Activated effector memory CD4-positive, alpha-beta T cell treated with Interleukin-2 at 50 U/mL for 16 hours (primary cell): ENCODE data around the gene CIB2.
A peak's percentile ranks its signal among the peaks of the same experiment; 100 is the strongest.

Experiments used
- DNase-seq: peaks from one replicate; pipeline ENCODE4 v3.0.0-alpha.2; 2020

The CIB2 gene

DNA sequence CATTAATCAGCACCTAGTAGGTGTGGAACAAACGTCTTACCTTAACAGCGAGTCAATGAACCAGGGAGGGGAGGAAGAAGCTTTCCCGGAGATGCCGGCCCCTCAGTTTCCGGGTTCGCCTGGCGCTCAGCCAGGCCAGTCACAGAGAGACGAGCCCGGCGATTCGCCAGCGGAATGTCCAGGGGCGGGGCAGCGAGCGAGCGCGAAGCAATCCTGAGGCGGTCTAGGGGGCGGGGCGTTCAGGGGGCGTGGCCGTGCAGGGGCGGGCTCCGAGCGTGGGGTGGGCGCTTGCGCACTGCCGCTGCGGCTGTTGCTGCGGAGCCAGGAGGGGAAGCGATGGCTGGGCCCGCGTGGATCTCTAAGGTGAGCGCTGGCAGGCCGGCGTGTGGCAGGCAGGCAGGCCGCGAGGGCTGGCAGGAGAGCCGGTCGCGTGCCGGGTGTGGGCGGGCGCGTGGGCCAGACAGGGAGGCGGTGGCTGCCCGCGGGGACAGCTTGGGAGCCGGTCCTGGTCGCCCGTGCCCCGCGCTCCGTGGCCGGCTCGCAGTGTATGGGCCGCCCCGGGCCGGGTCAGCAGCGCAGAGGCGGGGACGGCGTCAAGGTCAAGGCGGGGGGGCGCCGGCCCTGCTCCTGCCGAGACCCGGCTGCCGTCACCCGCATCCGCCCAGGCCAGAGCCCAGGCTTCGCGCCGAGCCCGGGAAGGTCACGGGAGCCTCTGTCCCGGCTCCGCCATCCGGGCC, 18.0 kb upstream of the CIB2 start, which contains the start of gene IDH3A:
TSS of gene IDH3A (plus strand) at position 295 of the 737 bp plus-strand sequence. CDS start at position 337, 42 bp downstream.
- DNase-seq = peak; percentile 99

DNA sequence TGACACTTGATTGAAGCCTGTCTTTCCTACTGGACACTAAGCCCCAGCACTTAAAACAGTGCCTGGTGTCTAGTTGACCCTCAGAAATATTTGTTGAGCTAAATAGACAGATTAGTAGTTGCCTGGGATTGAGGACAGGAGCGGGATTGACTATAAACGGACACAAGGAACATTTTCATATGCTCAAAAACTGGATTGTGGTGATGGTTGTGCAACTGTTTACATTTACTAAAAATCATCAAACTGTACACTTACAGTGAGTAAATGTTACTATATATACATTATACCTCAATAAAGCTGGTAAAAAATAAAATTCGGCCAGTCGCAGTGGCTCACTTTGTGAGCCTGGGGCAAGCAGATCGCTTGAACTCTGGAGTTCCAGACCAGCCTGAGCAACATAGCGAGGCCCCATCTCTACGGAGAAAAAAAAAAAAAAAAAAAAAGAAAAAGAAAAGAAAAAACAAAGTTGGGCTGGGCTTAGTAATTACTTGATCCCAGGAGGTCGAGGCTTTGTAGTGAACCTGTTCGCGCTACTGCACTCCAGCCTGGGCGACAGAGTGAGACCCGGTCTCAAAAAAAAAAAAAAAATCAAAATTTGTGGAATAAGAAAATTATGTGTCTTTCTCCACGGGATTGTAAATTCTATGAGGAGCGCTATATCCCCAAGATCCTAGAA, 17.3 kb upstream of the CIB2 start:
- no peak for DNase-seq

DNA sequence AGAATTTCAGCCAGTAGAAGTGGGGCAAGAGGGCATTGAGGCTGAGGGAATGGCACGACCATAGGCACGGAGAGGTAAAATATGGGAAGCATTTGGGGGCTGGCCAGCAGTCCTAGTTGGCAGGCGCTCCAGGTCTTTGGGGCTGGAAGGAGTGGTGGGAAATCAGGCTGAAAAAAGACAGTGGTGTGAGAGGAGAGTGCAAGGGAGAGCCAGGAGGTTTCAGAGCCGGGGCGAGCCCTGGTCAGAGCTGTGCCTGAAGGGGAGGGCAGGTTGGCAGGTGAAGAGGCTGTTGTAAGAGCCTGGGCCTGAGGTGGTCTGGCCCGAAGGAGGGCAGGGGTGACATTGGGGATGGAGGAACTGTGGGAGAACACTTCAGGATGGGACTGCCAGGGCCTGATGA, 16.3 kb upstream of the CIB2 start:
- no peak for DNase-seq

DNA sequence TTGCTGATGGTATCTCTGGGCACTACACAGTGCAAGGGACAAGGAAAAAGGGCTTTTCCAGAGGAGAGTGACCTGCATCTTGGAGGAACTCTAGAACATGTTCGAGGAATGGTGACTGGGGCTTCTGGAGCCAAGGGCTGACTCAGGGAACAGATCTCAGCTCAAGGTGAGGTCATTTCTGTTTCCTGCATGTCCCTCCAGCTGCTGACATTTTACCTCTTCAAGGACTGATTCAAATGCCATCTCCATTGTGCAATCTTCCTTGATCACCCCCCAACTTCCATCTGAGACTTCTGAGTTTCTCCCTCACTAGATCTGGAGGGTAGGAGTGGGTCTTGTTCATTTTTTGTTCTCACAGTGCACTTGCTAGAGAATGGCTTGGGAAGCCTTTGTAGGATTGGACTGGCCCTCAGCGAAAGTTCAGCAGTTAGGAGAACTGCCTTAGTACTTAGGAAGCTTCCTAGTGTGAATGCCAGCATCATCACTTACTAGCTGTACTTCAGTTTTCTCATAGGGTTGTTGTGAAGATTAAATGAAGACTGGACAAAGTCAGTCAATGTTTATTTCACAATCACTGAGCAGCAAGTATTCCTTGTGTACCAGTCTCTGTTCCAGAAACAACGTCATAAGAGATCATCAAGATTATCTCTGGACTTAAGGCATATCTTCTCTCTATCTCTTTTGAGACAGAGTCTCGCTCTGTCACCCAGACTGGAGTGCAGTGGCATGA, 15.3 kb upstream of the CIB2 start:
- no peak for DNase-seq

DNA sequence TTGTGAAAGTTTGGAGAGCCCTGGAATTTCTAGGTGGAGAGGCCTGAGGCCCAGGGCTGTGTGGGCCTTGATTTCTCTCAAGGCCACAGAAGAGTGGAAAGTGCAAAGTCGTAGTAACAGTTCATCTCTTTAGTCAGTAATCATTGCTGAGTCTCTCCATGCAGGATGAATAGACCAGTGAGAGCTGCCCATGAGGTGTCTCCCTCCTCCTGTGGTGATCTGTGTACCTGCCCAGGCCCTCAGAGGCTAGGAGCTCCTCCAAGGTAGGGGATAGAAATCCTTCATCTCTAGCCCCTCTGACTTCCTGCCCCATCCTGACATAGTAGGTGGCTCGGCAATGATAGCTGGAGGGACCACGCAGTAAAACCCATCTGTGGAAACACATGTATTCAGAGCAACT, 11.1 kb upstream of the CIB2 start:
- no peak for DNase-seq

DNA sequence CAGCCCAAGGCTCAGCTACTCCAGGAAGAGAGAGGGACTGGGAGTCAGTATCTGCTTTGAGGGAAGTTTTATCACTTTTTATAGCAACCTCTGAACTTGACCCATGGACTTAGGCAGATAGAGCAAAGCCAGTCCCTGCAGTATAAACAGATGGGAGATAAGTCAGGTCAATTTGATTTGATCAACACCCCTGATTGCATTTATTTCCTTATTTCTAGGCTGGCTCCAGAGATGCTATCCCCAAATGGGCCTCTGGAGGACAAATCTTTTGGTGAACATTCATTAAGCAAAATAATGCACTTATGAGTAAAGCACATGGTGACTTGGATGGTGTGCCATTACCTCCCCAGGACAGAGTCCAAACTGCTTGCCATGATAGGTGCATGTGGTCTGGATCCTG, 9.0 kb upstream of the CIB2 start:
- DNase-seq = no peak

DNA sequence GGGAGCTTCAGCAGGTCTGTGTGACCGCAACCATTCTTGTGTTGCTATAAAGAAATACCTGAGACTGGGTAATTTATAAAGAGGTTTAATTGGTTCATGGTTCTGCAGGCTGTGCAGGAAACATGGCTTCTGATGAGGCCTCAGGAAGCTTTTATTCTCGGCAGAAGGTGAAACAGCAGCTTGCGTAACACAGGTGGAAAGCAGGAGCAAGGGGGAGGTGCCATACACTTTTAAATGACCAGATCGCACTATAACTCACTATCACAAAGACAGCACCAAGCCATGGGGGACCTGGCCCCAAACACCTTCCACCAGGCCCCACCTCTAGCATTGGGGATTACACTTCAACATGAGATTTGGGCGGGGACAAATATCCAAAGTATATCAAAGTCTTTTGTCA, 8.3 kb upstream of the CIB2 start:
- no peak for DNase-seq

DNA sequence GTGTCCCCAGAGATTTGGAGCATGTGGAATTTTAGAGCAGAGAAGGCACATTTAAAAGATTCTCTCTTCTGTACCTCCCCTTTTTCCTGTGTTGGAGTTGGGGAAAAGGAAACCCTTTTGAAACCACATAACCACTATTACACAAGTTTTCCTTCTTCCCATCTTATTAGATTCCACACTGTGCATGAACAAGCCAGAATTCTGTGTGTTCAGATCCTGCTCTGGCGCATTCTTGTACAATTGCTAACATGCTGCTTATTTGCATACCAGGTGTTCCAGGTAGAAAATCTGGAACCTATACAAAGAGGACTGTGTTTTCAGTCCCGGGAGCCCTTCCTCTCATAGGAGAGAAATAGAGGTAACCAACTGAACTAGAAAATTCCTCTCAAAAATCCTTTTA, 2.6 kb upstream of the CIB2 start:
- DNase-seq = no peak

DNA sequence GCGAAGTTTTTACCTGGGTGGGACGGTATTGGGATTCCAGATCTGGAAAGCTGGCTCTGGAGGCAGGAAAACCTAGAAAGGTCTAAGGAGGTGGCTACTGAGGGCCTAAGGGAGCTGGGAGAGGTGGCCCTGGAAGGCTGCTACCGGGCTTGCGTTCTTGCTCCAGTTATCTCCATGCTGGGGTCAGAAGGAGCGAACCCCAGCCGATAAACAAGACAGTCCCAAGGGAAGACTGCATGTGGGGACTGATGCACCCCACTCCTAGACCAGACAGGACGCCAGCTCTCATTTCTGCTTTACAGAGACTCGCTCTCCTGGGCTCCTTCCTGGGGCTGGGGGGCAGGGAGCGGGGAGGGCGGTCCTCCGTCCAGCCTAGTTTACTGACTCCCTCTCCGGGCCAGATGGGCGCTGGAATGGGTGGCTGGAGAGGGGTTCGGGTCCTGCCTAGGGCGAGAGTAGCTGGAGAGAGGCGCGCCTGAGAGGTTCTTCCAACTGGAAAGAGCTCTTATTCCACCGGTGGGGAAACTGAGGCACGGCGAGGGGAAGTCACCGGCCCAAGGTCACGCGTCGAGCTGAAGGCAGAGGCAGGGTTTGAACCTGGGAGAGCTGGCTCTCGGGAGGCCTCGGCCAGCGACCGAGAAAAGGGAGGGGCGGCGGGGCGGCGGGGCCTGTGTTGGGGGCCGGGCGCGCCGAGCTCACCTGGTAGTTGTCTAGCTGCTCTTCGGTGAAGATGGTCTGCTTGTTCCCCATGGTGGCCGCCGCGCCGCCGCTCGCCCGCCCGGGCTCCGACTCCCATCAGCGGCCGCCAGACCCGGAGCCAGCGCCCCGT, 565 bp downstream of the CIB2 start:
- no peak for DNase-seq

DNA sequence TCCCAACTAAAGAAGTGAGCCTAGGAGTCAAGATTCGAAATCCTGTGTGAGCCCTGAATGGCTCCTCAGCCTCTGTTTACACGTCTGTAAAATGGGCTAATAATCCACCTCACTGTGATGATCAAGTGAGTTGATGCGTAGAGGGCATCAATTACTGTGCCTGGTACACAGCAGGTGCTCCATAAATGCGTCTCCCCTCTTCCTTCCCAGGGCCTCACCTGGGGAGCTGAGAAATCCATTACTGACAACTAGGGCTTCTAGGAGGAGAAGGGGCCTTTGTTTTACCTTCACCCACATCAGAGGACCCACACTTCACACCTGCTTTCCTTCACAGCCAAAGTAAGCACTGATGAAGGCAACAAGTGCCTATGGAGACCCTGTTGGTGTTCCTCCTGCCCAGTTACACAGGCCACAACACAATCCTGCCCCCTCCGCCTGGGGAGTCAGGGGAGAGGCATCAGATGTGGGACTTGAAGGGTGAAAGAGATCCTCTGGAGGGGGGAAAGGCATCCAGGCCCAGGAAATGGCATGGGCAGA, 1.4 kb downstream of the CIB2 start:
- no peak for DNase-seq

DNA sequence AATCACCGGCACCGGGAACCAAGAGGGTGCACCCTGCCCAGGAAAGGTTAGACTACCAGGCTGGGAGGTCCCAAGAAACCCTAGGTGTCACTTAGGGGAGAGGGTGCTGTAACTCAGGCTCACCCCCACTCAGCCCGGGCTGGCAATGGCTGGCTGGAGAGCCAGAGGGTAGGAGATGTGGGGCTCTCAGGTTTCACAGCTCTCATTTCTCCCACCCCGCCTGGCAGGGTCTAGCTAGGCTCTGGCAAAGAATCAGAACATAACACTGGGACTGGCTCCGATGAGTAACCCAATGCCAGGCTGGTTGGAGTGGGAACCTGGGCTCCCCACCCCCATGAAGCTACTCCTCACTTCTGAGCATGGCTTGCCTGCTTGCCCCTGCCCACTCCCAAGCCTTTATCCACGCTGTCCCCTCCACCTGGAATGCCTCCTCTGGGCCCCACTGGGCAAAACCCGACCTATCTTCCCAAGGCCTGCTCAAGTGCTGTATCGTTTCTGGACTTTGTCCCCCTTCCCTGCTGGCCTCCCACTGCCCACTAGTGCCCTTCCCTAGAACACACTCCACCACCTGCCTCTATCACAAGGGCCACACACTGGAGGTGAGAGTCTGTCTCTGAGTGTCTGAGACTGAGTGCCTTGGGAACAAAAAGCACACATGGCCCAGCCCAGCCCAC, 2.0 kb downstream of the CIB2 start:
- DNase-seq = no peak

DNA sequence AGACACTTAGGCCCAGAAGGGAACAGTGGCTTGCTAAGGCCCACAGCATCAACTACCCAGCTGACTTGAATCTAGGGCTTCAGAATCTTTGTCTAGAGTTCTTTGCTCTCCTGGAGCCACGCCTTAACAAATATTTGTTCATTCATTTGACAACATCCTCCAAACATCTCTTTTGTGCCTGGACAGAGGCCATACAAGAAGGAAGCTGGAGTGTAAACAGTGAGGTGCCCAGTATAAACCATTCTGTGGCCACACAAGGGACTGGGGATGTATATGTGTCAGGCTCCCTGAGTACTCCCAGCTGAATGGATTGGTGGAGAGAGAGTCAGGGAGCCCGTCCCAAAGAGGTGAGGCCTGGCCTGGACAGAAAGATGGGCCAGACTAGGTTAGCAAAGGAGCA, 3.4 kb downstream of the CIB2 start:
- no peak for DNase-seq

DNA sequence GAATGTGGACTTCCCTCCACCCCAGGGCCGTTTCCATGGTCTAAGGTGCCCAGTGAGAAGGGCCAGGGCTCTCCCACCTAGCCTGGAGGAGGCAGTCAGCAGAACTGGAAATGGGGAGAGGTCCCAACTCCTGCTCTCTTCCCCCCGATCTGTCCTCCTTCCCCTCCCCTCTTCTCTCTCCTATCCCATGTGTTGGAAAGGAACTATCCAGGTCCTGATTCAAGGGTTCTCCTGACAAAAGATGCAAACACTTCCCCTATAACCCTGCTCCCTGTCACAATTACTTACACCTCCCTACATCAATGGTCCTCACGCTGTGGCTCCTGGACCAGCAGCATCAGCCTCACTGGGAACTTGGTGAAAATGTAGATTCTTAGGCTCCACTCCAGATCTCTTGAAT, 6.0 kb downstream of the CIB2 start:
- no peak for DNase-seq

DNA sequence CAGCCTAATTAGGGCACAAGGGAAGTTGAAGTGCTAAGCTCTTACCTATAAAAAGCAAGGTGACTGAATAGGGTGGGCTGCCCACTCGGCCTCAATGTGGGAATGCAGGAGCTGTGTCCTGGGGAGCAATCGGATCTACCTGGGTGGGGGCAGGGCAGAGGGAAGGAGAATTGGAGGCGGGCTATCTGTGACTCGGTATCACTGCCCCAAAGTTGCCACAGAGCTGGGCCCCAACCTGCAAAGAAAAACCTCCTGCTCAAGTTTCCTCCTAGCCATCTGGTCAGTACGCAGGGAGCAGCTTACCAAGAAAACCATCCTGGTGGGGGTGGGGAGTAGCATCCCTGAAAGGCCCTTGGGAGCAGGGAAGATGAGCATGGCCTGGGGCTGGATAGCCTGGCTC, 10.7 kb downstream of the CIB2 start:
- no peak for DNase-seq

DNA sequence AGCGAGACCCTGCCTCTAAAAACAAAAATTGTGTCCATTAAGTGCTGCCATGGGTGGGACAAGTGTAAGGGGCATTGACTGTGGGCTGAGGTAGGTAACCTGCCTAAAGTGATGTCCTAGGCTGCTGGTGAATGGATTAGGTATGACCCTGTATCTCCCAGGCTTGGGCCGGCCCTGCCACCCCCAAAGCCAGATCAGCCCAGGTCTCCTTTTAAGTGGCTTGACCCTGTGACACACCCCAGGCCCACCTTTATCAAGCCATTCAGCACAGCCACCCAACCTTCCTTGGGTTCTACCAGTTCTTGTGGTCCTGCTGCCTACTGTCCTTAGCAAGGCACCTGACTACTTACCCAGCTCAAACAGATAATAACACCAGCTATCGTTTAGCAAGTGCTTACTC, 18.7 kb downstream of the CIB2 start:
- DNase-seq = no peak

DNA sequence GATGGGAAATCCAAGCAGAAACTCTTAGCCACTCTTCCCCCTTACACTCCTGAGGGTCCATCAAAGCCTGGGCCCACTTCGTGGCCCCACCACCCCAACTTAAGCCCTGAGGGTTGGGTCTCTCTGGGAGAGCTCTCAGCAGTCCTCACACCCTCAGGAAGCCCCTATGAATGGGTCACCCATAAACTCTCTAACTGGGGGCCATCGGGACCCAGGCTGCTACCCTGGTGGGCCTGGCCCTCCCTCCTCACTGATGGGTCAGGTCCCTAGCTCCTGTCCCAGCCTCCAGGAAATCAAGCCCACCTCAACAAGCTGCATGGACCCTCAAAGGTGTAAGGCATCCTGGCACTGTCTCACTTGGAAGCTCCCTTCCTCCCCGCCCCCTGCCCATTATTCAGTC, 19.5 kb downstream of the CIB2 start:
- DNase-seq = no peak

DNA sequence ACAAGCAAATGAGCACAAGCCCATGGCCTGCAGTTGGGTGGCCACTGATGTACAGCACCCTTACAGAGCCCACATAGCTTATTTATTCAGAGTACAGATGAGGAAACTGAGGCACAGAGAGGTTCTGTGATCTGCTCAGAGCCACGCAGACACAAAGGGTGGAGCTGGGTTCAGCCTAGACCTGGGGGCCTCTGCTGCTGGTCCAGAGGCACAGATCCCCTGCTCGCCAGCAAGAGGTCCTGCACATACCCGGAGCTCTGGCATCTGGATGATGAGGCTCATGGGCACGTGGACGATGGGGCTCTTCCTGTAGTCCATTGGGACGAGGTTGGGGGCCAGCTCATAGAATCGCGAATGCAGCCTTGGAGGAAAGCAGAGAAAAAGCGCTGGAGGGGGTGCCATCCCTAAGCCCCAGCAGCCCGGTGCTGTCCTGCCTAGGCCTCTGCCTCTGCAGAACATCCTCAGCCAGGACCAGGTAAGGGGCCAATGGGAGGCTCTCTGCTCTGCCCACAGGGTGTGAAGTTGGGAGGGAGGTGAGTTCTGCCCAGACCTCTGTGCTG, 20.2 kb downstream of the CIB2 start:
- no peak for DNase-seq

DNA sequence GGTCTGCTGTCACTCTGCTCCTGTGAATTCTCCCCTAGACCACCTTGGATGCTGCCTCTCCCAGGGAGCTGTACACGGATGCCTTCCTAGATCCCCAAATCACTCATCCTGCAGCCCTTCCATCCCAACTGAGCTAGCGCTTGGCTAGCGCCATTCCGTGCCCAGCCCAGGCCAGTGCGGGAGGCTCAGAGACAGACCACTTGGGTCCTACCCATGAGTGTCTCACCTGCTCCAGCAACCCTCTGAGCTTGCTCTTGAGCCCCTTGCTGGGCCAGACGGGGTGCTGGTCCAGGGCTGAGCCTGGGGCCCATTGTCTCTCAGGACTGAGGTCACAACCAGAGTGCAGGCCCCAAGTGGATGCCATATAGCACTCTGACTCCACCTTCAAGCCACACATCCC, 21.1 kb downstream of the CIB2 start:
- DNase-seq = no peak

DNA sequence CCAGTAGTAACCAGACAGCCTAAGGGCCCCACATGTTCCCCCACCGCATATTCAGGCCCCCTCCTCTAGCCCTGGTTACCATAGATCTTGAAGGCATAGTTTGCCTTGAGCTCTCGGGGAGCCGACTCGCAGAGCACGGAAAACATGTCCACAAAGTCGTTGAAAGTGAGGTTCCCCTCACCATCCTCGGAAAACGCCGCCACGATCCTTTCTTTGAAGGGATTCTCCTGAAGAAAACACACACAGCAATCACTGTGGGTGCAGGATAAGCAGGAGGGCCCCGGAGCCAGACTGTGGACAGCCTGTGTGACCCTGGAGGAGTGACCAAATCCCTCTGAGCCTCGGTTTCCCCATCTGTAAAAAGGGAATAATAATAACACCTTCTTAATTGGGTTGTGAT, 22.1 kb downstream of the CIB2 start:
- DNase-seq = no peak

DNA sequence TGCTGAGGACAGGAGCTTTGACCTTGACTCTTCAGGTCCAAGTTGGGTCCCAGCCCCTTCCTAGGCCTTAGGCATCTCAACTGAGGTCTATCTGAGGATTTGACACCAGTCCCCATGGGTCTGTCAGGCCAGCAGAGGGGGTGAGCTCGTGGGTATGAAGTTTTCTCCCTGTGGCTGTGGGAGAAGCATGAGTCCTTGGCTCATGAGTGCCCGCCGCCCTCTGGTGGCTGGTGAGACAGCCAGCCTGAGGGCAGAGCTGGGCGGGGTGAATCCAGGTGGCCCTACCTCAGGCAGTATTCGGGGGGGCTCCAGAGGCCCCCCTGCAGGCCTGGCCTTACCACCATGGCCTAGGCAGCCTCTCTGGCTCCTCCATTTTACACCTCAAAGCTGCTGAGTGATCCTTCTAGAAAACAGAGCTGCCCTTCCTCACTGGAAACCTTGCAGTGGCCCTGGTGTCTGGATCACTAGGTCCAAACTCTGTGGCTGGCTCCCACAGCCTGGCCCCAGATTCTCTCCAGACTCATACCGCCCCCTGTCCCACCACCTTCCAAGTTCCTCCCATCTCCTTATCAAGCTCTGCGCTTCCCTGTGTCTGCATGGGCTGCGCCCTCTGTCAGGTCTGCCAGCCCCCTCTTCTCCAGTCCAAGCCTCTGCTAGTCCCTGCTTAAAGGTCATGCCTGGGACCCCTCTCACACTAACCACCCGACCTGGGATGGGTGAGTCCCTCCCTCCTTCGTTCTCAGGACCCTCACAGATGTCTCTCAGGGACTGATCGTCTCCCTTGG, 22.8 kb downstream of the CIB2 start:
- peak; percentile 72 for DNase-seq

DNA sequence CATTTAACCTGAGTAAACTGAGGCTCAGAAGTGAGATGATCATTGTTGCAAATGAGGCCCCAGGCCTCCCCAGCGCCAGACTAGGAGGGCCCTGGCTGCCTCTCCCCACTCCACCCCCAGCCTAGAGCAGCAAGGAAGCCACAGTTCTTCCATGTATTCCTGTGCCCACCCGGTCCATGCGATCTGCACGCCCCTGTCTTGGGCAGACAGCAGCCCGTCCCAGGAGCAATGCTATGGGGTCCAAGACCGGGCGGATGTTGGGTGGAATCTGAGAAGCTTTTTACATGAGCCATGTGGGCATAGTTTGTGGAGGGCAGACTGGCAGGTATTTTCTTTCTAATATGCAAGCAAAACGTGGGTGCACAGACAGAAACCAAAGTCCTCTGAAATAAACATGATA, 23.8 kb downstream of the CIB2 start:
- DNase-seq = no peak
